Neural crest cell (in vitro differentiated cells): Measurements from ENCODE around the gene OCSTAMP. TPM values are rescaled to one million over a fixed set of nuclear protein-coding genes. Genes with fewer than 3 reads are reported as not detected.

ENCODE experiments used
- DNase-seq: peaks from one replicate; pipeline ENCODE4 v3.0.0; 2021; ENCODE audit warnings: low read depth, mixed read lengths, low spot score
- H3K27ac Mint-ChIP-seq: one replicate; pipeline ENCODE4 v1.8.0; 2021; ENCODE audit warnings: mild to moderate bottlenecking, mixed read lengths; ENCODE audit not compliant: unreplicated experiment
- H3K27me3 Mint-ChIP-seq: 2 replicates; pipeline ENCODE4 v1.8.0; 2021; ENCODE audit warnings: low read depth, mild to moderate bottlenecking, mixed read lengths
- H3K36me3 Mint-ChIP-seq: 2 replicates; pipeline ENCODE4 v1.8.0; 2021; ENCODE audit warnings: low read depth, mild to moderate bottlenecking, mixed read lengths
- H3K4me1 Mint-ChIP-seq: 2 replicates; pipeline ENCODE4 v1.8.0; 2021; ENCODE audit warnings: mixed read lengths
- H3K4me3 Mint-ChIP-seq: one replicate; pipeline ENCODE4 v1.8.0; 2021; ENCODE audit warnings: mild to moderate bottlenecking, mixed read lengths
- H3K9me3 Mint-ChIP-seq: 2 replicates; pipeline ENCODE4 v1.8.0; 2021; ENCODE audit warnings: mixed read lengths
- total RNA-seq: library from RNA; stranded (reverse); gene quantifications from 2 replicates; pipeline ENCODE4 v1.2.1, GENCODE V29; 2021
- TF ChIP-seq, protein P1 (sequence below): fragments of 200-600 bp; sonication (generic); conservative IDR thresholded peaks from 2 replicates; pipeline ENCODE4 v1.5.0; 2021; ENCODE audit warnings: antibody characterized with exemption, mild to moderate bottlenecking

OCSTAMP gene
- total RNA-seq, 1 donor from 2014 or later: 0.26 TPM

DNA sequence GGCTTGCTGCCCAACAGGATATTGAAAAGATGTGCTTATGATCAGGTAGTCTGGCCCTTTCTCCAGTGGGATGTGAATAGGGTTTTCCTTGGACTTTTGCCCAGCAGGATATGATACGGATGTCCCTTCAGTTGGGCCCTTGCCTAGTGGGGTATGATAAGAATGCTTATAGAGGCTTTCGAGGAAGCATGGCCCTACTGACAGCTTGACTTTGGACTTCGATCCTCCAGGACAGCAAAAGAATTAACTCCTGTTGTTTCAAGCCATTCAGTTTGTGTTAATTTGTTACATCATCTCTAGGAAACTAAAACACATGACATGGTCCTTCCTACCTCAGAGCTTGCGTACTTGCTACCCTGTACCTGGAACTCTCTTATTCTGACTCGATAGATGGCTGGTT lies 27.3 kb downstream of the OCSTAMP start:
- no peak overlapping the region for H3K4me3 Mint-ChIP-seq

DNA sequence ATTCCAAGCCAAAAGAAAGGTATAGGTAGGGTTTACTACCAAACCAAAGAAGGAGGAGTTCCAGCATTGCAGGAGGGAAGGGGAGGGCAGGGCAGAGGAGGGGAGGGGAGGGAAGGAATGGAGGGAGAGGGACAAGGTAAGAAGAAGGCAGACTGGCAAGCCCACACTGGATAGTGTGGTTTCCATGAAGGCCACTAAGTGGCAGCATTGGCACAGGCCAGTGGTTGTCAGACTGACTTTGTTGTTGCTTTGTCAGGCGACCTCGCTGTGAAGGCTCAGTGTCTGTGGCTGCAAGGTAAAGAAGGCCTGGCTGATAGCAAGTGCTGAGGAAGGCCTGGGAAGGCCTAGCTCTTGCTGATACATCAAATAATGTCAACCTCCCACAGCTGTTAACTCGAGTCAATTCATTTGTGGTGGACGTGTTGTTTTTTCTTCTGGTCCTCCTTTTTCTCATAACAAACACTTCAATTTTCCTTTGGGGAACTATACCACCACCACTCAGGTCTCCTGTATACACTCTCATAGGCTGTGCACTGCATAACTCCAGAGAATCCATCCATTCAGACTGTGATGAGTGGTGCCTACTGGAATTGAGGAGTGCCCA lies 29.4 kb downstream of the OCSTAMP start:
- DNase-seq: peak; percentile 44
- Mint-ChIP-seq H3K9me3 (no peaks in the 10 kb centered on the region), H3K36me3 (no peaks in the 10 kb centered on the region), H3K27me3 (peaks cover 55% of the 10 kb centered on the region), H3K4me3 (no peak overlapping the region), H3K4me1 (no peaks in the 10 kb centered on the region), H3K27ac (no peak overlapping the region)
- TF ChIP-seq, protein P1, sequence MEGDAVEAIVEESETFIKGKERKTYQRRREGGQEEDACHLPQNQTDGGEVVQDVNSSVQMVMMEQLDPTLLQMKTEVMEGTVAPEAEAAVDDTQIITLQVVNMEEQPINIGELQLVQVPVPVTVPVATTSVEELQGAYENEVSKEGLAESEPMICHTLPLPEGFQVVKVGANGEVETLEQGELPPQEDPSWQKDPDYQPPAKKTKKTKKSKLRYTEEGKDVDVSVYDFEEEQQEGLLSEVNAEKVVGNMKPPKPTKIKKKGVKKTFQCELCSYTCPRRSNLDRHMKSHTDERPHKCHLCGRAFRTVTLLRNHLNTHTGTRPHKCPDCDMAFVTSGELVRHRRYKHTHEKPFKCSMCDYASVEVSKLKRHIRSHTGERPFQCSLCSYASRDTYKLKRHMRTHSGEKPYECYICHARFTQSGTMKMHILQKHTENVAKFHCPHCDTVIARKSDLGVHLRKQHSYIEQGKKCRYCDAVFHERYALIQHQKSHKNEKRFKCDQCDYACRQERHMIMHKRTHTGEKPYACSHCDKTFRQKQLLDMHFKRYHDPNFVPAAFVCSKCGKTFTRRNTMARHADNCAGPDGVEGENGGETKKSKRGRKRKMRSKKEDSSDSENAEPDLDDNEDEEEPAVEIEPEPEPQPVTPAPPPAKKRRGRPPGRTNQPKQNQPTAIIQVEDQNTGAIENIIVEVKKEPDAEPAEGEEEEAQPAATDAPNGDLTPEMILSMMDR: peak; percentile 74

More for the DNA sequence above, 27.3 kb downstream of the OCSTAMP start:
- H3K27me3 Mint-ChIP-seq: peaks cover 60% of the 10 kb centered on the region
- DNase-seq: no peak
- peak overlapping the region; percentile 14 for H3K27ac Mint-ChIP-seq
- H3K4me1 Mint-ChIP-seq: no peaks in the 10 kb centered on the region
- H3K9me3 Mint-ChIP-seq: no peaks in the 10 kb centered on the region
- TF ChIP-seq, protein P1: no peak
- no peaks in the 10 kb centered on the region for H3K36me3 Mint-ChIP-seq

DNA sequence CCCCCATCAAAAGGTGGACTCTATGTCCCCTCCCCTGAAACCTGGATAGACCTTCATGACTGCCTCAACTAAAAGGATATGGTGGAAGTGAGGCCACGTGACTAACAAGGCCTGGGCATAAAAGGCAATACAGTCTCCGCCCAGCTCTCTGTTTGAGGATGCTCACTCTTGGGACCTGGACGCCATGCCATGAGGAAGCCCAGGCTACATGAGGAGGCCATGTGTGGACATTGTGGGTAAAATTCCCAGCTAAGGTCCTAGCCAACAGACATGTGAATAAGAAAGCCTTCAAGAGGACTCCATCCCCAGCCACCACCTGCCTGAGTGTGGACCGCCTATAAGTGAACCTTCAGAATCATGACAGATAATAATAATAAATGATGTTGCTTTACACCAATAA lies 29.9 kb downstream of the OCSTAMP start:
- Mint-ChIP-seq H3K27ac (no peak overlapping the region), H3K4me3 (no peak overlapping the region), H3K9me3 (no peaks in the 10 kb centered on the region), H3K36me3 (no peaks in the 10 kb centered on the region), H3K27me3 (peaks cover 54% of the 10 kb centered on the region), H3K4me1 (no peaks in the 10 kb centered on the region)
- no peak for DNase-seq
- TF ChIP-seq, protein P1: no peak

DNA sequence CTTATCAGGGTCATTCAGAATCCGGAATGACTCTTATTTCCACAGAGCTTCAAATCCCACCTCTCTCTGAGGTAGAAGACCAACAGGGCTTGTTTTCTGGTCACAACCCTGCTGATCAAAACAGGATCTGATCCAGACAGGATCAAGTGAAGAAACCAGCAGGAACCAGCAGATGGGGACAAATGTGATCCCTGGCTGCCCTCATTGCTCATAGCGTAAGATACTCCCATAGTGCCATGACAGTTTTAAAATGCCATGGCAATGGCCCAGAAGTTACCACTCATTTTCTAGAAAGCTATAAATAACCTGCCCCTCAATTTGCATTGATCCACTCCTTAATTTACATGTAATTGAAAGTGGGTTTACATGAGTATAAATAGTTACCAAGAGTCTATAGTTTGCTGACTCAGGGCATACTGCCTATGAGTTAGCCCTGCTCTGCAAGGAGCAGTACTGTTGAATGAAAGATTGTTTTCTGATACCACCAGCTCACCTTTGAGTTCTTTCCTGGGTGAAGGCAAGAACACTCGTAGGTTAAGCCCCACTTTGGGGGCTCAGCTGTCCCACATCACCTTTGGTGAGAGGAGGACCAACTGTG lies 30.9 kb downstream of the OCSTAMP start:
- TF ChIP-seq, protein P1: no peak
- H3K9me3 Mint-ChIP-seq: no peaks in the 10 kb centered on the region
- H3K4me1 Mint-ChIP-seq: no peaks in the 10 kb centered on the region
- H3K36me3 Mint-ChIP-seq: no peaks in the 10 kb centered on the region
- H3K27ac Mint-ChIP-seq: no peak overlapping the region
- H3K27me3 Mint-ChIP-seq: peaks cover 47% of the 10 kb centered on the region
- no peak overlapping the region for H3K4me3 Mint-ChIP-seq
- DNase-seq: no peak

DNA sequence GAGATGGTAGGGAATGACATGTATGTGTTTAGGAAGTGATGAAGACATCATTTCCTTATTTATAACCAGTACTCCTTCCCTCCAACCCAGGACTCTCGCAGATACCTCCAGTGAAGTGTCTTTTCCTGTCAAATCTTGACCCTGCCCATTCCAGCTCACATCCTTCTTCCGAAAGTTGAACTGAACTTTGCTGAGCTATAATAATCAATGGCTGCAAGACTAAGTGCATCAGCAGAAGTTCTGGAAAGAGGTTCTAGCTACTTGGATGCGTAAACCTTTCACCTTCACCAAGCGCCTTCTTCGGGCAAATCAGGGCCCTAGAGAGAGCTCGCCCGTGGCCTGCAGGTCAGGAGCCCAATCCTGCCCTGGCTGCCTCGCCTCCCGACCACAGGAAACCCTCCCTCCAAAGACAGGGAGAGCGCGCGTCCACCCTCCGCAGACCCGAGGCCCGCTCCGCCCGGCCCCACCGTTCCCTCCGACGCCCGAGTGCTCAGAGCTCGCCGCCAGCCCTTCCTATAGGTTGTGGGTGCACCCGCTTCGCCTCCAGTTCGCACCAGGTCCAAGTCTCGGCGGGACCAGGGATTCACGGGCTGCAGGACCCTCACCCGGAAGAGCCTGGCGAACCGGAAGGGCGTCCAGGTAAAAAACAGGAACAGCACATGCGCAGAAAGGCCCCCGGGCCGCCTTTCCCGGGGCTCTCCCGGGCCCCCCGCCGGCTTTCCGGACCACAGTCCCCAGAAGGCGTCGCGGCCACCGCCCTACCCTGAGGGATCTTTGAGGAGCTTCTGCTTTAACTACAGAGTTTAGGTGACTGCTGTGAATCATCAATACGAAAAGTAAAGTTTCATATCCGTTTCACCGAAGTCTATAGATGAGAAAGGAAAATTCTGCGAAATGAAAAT lies 37.3 kb downstream of the OCSTAMP start, which contains the start of gene ZNF334:
Gene ZNF334, minus strand, starts transcription at position 617 of the 902 bp plus-strand sequence. CDS start 1,457 bp downstream, outside the sequence.
- Mint-ChIP-seq H3K4me1 (peaks cover 20% of the 10 kb centered on the region), H3K4me3 (peak within 1 kb of the TSS; percentile 96), H3K9me3 (peaks cover 12% of the 10 kb centered on the region), H3K27ac (peak within 1 kb of the TSS; percentile 96), H3K36me3 (peaks cover 31% of the 10 kb centered on the region), H3K27me3 (peaks cover 18% of the 10 kb centered on the region)
- TF ChIP-seq, protein P1: no peak
- peak; percentile 65 for DNase-seq
